Daoy (cell line): ENCODE data around the gene TSC22D1. TPM values are rescaled to one million over a fixed set of nuclear protein-coding genes. Genes with fewer than 3 reads are reported as not detected.
"Not testable (repeated sequence)": the region's sequence is repeated elsewhere in the genome, so short reads cannot be mapped to it uniquely, and the experiment has no call there.

Experiments used
- DNase-seq: peaks from one replicate; pipeline ENCODE4 v3.0.0-alpha.2; 2015; ENCODE audit warnings: low read depth
- total RNA-seq: library from RNA; depleted of rRNA; stranded (reverse); fragments of >200 nt; shearing (Covaris generic); gene quantifications from 2 replicates; pipeline ENCODE4 v1.2.3, GENCODE V29; 2014; rRNA removed

The TSC22D1 gene
- total RNA-seq, result 47.3 and 73.0 TPM in 2 replicates

GRCh38 chr13:44575741-44576350 is at the start of gene TSC22D1:
Gene TSC22D1 (minus strand): TSS chr13:44576330. CDS start chr13:44576074, 256 bp downstream.
- DNase-seq, result peak; percentile 37

GRCh38 chr13:44622708-44623107 is 46.6 kb upstream of the TSC22D1 start:
- no peak for DNase-seq

- no peak for DNase-seq
Measured at GRCh38 chr13:44622261-44622660, 46.1 kb upstream of the TSC22D1 start.

GRCh38 chr13:44620057-44620456 is 43.9 kb upstream of the TSC22D1 start:
- DNase-seq, result no peak

- DNase-seq, result no peak
Measured at GRCh38 chr13:44619651-44620050, 43.5 kb upstream of the TSC22D1 start.

GRCh38 chr13:44618326-44618725 is 42.2 kb upstream of the TSC22D1 start:
- DNase-seq, result no peak

- no peak for DNase-seq
Measured at GRCh38 chr13:44617648-44618047, 41.5 kb upstream of the TSC22D1 start.

GRCh38 chr13:44609137-44609536 is 33.0 kb upstream of the TSC22D1 start:
- DNase-seq, result no peak

- DNase-seq, result no peak
Measured at GRCh38 chr13:44605721-44606120, 29.6 kb upstream of the TSC22D1 start.

- DNase-seq, result no peak
Measured at GRCh38 chr13:44605275-44605674, 29.1 kb upstream of the TSC22D1 start.

GRCh38 chr13:44601586-44601985 is 25.5 kb upstream of the TSC22D1 start:
- no peak for DNase-seq

- not testable (repeated sequence) for DNase-seq
Measured at GRCh38 chr13:44593861-44594592, 17.9 kb upstream of the TSC22D1 start.

- DNase-seq, result no peak
Measured at GRCh38 chr13:44592216-44592847, 16.2 kb upstream of the TSC22D1 start.

- DNase-seq, result no peak
Measured at GRCh38 chr13:44591316-44591715, 15.2 kb upstream of the TSC22D1 start.

GRCh38 chr13:44583137-44583536 is 7.0 kb upstream of the TSC22D1 start:
- no peak for DNase-seq

- DNase-seq, result no peak
Measured at GRCh38 chr13:44578067-44578400, 1.9 kb upstream of the TSC22D1 start.

- peak; percentile 97 for DNase-seq
Measured at GRCh38 chr13:44577236-44578066, 1.3 kb upstream of the TSC22D1 start.

GRCh38 chr13:44576351-44577235 is 463 bp upstream of the TSC22D1 start:
- DNase-seq, result peak; percentile 9

GRCh38 chr13:44575035-44575434 is 1.1 kb downstream of the TSC22D1 start:
- DNase-seq, result no peak

- peak; percentile 14 for DNase-seq
Measured at GRCh38 chr13:44574466-44574855, 1.7 kb downstream of the TSC22D1 start.

GRCh38 chr13:44573790-44574465 is 2.2 kb downstream of the TSC22D1 start:
- peak; percentile 51 for DNase-seq
